ENCODE measurements around the gene SPDYE4.
A peak's percentile ranks its signal among the peaks of the same experiment; 100 is the strongest.

Gene SPDYE4

GRCh38 chr17:8782176-8782575, 23.8 kb upstream of the SPDYE4 start:
- DNase-seq, result no peak

- DNase-seq, result no peak
These were observed 23.4 kb upstream of the SPDYE4 start for GRCh38 chr17:8781776-8782175.

- no peak for DNase-seq
These were observed 18.5 kb upstream of the SPDYE4 start for GRCh38 chr17:8776881-8777280.

GRCh38 chr17:8776248-8776647, 17.9 kb upstream of the SPDYE4 start:
- DNase-seq, result no peak

- no peak for DNase-seq
These were observed 8.4 kb upstream of the SPDYE4 start for GRCh38 chr17:8766731-8767130.

- DNase-seq, result no peak
These were observed 3.7 kb upstream of the SPDYE4 start for GRCh38 chr17:8762012-8762411.

- DNase-seq, result no peak
These were observed 1.2 kb downstream of the SPDYE4 start for GRCh38 chr17:8757189-8757588.

- DNase-seq, result no peak
These were observed 2.6 kb downstream of the SPDYE4 start for GRCh38 chr17:8755590-8756255.

- no peak for DNase-seq
These were observed 3.5 kb downstream of the SPDYE4 start for GRCh38 chr17:8754890-8755289.

- DNase-seq, result peak; percentile 1 to 8
These were observed 4.3 kb downstream of the SPDYE4 start for GRCh38 chr17:8753976-8754440.

GRCh38 chr17:8753136-8753975, 5.0 kb downstream of the SPDYE4 start:
- no peak for DNase-seq

GRCh38 chr17:8749616-8750015, 8.7 kb downstream of the SPDYE4 start:
- DNase-seq, result no peak

- DNase-seq, result no peak
These were observed 10.6 kb downstream of the SPDYE4 start for GRCh38 chr17:8747742-8748141.

- DNase-seq, result no peak
These were observed 11.7 kb downstream of the SPDYE4 start for GRCh38 chr17:8746501-8747236.

- peak; percentile 0 to 1 for DNase-seq
These were observed 12.5 kb downstream of the SPDYE4 start for GRCh38 chr17:8745586-8746500.

GRCh38 chr17:8744086-8744785, 14.1 kb downstream of the SPDYE4 start:
- no peak for DNase-seq

- DNase-seq, result no peak
These were observed 15.5 kb downstream of the SPDYE4 start for GRCh38 chr17:8742819-8743218.

GRCh38 chr17:8742274-8742673, 16.1 kb downstream of the SPDYE4 start:
- no peak for DNase-seq

- DNase-seq, result no peak
These were observed 16.6 kb downstream of the SPDYE4 start for GRCh38 chr17:8741771-8742170.

- DNase-seq, result no peak
These were observed 17.0 kb downstream of the SPDYE4 start for GRCh38 chr17:8741366-8741765.

GRCh38 chr17:8740486-8740885, 17.9 kb downstream of the SPDYE4 start:
- DNase-seq, result no peak

- DNase-seq, result no peak
These were observed 19.2 kb downstream of the SPDYE4 start for GRCh38 chr17:8739097-8739496.

All from AML-193 (cell line).